ENCODE measurements around the gene SIRPA.

SIRPA gene

GRCh38 chr20:1888796-1889463, 6.3 kb upstream of the SIRPA start:
- no peak for DNase-seq (ENCODE audit: low read depth)

- no peak for DNase-seq (ENCODE audit: low read depth)
Observed at GRCh38 chr20:1890469-1891262, 4.5 kb upstream of the SIRPA start.

GRCh38 chr20:1891263-1892118, 3.7 kb upstream of the SIRPA start:
- DNase-seq (ENCODE audit: low read depth): no peak

- DNase-seq (ENCODE audit: low read depth): no peak
Observed at GRCh38 chr20:1892119-1892385, 3.2 kb upstream of the SIRPA start.

GRCh38 chr20:1893721-1894470, 1.3 kb upstream of the SIRPA start:
- DNase-seq (ENCODE audit: low read depth): no peak

GRCh38 chr20:1894471-1894950, 696 bp upstream of the SIRPA start:
- no peak for DNase-seq (ENCODE audit: low read depth)

- no peak for DNase-seq (ENCODE audit: low read depth)
Observed at GRCh38 chr20:1895674-1896483, 672 bp downstream of the SIRPA start.

GRCh38 chr20:1896484-1897258, 1.5 kb downstream of the SIRPA start:
- no peak for DNase-seq (ENCODE audit: low read depth)

GRCh38 chr20:1897541-1897940, 2.3 kb downstream of the SIRPA start:
- DNase-seq (ENCODE audit: low read depth): no peak

- DNase-seq (ENCODE audit: low read depth): no peak
Observed at GRCh38 chr20:1897965-1898464, 2.8 kb downstream of the SIRPA start.

- no peak for DNase-seq (ENCODE audit: low read depth)
Observed at GRCh38 chr20:1898482-1899240, 3.5 kb downstream of the SIRPA start.

- DNase-seq (ENCODE audit: low read depth): no peak
Observed at GRCh38 chr20:1899241-1899525, 4.0 kb downstream of the SIRPA start.

GRCh38 chr20:1900321-1900801, 5.2 kb downstream of the SIRPA start:
- no peak for DNase-seq (ENCODE audit: low read depth)

GRCh38 chr20:1901704-1902103, 6.5 kb downstream of the SIRPA start:
- no peak for DNase-seq (ENCODE audit: low read depth)

GRCh38 chr20:1902188-1902587, 7.0 kb downstream of the SIRPA start:
- DNase-seq (ENCODE audit: low read depth): no peak

GRCh38 chr20:1904135-1904534, 8.9 kb downstream of the SIRPA start:
- no peak for DNase-seq (ENCODE audit: low read depth)

- no peak for DNase-seq (ENCODE audit: low read depth)
Observed at GRCh38 chr20:1905009-1905408, 9.8 kb downstream of the SIRPA start.

- DNase-seq (ENCODE audit: low read depth): no peak
Observed at GRCh38 chr20:1905693-1906092, 10.5 kb downstream of the SIRPA start.

- no peak for DNase-seq (ENCODE audit: low read depth)
Observed at GRCh38 chr20:1906361-1907051, 11.3 kb downstream of the SIRPA start.
